Measurements from ENCODE around the gene ZNF532.

- TF ChIP-seq, protein P1, sequence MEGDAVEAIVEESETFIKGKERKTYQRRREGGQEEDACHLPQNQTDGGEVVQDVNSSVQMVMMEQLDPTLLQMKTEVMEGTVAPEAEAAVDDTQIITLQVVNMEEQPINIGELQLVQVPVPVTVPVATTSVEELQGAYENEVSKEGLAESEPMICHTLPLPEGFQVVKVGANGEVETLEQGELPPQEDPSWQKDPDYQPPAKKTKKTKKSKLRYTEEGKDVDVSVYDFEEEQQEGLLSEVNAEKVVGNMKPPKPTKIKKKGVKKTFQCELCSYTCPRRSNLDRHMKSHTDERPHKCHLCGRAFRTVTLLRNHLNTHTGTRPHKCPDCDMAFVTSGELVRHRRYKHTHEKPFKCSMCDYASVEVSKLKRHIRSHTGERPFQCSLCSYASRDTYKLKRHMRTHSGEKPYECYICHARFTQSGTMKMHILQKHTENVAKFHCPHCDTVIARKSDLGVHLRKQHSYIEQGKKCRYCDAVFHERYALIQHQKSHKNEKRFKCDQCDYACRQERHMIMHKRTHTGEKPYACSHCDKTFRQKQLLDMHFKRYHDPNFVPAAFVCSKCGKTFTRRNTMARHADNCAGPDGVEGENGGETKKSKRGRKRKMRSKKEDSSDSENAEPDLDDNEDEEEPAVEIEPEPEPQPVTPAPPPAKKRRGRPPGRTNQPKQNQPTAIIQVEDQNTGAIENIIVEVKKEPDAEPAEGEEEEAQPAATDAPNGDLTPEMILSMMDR (conservative IDR thresholded peaks at IDR 0.05; ENCODE audit: low read depth, low read length), result no peak
- no peak for TF ChIP-seq EZH2 (IDR thresholded peaks at IDR 0.05; ENCODE audit: borderline replicate concordance, low read depth, low read length, poor library complexity, severe bottlenecking)
Observed at GRCh38 chr18:58870130-58870529, 5.5 kb downstream of the ZNF532 start.
